HG02943 (cell line): ENCODE measurements around the gene MTCL3.

Source experiments
- ATAC-seq: cut with Tn5 transposase; IDR thresholded peaks from one replicate; pipeline ENCODE4 v1.9.1; 2021; ENCODE audit warnings: mild to moderate bottlenecking, low read depth, moderate library complexity; ENCODE audit not compliant: unreplicated experiment

MTCL3 gene

DNA sequence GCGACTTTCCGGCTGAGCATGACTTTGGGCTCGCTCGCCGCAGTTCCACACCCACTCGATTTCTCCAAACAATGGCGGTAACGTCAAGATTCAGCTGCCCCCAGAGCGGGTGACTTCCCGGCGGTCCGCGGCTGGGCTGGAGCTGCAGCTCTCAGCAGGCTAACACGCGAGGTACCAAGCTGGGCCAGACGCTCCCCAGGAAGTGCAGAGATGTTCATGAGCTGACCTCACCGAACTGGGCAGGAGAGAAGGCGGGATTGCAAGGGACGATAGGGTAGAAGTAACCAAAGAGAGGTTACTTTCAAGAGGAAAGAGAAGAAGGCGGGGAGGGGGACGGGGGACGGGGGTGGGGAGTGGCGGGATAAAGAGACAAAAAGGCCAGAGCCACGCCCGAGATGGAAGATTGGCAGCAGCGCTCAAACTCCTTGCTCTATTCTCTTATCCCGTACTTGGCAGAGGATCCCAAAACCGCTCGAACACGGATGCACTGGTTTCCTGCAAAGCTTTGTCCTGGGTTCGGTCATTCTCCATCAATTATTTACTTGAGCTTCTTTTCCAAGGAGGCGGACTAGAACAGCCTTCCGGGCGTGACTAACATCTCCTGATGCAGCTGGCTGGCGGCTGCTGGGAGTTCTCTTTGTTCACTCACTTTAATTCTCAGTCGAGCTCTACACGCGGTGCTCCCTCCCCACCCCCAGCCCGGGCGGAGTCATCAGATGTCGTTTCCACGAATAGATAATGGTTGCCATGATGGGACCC lies at the start of gene MTCL3:
TSS of gene MTCL3 (minus strand) at position 626 of the 759 bp plus-strand sequence.
- ATAC-seq = no peak

- no peak for ATAC-seq
Observed at GRCh38 chr6:127567476-127567875, 48.3 kb upstream of the MTCL3 start.

GRCh38 chr6:127566651-127567050 lies 47.5 kb upstream of the MTCL3 start:
- no peak for ATAC-seq

DNA sequence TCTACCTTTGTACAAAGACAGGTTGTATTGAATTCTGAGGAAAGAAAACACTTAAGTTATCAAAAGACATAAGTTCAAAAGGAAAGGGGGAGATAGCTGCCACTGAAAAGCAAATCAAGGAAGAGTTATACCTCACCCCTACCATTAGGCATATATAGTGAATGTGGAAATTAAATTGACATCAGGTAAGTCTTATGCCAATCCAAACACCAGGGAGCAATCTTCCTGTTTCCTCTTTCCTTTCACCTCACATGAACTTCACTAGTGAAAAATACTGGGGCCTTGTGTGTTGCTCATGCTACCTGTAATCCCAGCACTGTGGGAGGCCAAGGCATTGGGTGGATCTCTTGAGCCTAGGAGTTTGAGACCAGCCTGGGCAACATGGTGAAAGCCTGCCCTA lies 47.0 kb upstream of the MTCL3 start:
- no peak for ATAC-seq

DNA sequence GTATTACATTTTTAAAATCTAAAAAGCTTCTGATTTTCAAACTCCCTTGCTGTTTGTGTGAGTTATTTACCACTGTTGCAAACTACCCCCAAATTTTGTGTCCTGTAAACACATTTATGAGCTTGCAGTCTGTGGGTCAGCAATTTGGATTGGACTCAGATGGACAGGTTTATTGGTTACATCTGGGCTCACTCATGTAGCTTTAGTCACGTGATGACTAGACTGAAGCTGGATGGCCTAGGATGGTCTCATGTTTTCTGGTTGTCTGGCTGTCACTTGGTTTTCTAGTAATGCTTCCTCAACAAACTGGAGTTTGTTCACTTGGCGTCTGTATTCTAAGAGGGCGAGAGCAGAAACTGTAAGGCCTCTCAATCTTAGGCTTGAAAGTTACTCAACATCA lies 45.6 kb upstream of the MTCL3 start:
- no peak for ATAC-seq

GRCh38 chr6:127561660-127562059 lies 42.5 kb upstream of the MTCL3 start:
- no peak for ATAC-seq

- peak; percentile 78 for ATAC-seq
Observed at GRCh38 chr6:127554435-127555006, 35.4 kb upstream of the MTCL3 start.

GRCh38 chr6:127550403-127550802 lies 31.3 kb upstream of the MTCL3 start:
- ATAC-seq = no peak

DNA sequence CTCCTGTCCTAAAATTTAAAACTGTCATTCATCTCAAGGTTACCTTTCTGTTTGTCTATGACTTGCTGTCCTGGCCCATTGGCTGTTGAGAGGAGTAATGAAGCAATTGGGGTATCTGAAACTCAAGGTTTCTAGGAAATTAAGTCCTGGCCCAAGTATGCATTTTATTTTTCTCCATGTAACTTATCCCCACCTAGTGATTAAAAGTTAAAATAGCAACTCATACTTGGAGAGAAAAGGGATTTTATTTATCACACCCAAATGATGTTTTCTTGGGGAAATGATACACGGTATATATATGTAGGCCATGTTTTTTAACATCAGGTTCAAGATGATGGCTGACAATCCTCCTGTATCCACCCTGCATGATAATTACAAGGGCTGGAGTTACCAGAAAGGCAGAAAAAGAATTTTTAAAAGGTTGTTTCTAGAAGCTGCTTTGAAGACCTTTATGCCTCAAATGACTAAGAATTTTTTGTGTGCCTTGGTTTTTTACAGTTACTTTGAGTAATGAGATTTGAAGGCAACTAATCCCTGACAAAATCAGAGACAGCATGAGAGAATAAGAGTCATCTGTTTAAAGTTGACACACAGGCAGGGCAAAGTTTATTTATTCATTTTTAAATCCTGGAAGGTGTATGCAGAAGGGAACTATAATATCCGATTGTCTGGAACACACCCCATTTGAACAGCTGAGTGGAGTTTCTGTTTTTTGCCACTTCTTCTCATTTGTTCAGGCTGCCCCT lies 28.9 kb upstream of the MTCL3 start:
- ATAC-seq = no peak

DNA sequence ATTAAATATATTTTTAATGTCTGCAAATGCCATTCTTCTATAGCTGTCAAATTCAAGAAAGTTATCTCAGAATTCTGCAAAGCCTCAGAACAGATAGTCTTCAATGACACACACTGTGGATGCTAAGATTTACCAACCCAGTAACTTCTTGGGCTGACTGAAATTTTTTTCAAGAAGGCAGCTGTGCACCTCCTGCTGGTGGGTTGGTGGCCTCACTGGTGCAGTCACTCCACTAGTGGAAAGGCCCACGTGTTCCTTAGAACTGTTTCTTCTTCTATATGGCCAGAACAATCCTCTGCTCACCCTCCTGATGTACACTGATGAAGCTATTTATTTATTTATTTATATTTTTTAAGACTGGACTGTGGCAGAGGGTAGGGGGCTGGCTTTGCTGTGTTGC lies 28.1 kb upstream of the MTCL3 start:
- ATAC-seq = no peak

DNA sequence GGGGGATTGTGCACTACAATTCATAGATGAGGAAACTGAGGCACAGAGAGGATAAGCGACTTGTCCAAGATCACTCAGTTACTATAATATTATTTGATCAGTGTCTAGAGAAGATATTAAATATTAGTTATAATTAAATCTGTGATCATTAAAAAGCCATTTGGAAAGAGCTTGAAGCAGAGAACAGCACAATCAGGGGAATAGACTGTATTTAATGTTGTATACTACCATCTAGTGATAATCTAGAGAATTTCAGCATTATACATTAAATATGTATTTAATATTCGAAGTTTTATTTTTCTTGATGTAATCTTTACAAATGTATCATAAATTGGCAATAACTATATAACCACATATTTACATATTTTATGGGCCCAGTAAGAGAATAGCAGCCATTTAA lies 20.1 kb upstream of the MTCL3 start:
- ATAC-seq = no peak

GRCh38 chr6:127538750-127539264 lies 19.7 kb upstream of the MTCL3 start:
- no peak for ATAC-seq

DNA sequence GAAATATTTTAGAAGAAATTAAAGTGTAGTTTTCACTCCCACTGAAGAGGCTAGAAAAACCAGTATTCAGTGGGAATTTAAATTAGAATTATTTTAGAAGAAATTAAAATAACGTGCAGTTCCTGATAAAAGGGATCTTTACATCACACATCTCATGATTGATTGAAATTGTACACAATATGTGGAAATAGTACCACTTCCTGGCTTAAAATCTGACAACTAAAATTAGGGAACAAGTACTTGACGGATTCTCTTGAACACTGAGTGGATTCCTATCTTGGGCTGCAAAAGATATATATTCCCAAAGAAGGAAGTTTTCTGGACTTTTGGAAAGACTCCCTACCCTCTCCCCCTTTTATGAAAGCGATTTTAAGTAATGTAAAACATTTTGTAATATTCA lies 14.6 kb upstream of the MTCL3 start:
- ATAC-seq = no peak

GRCh38 chr6:127533011-127533410 lies 13.9 kb upstream of the MTCL3 start:
- ATAC-seq = no peak

DNA sequence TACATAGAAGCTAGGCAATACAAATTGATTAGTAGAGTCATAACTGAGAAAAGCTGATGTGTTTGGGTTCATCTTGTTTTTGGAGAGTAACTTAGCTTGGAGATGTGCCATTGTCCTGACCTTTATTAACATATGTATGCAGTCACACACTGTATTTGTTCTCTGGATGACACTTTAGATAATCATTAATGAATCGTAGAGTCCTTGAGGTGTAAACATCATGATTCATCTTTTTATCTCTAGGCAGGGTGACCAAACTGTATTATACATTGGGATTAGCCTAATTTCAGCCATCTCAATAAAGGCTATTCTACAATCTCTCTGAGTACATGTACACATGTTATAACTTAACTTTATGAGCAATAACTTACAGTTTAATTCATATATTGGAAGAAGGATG lies 3.6 kb upstream of the MTCL3 start:
- no peak for ATAC-seq

GRCh38 chr6:127520066-127520465 lies 931 bp upstream of the MTCL3 start:
- ATAC-seq = no peak

DNA sequence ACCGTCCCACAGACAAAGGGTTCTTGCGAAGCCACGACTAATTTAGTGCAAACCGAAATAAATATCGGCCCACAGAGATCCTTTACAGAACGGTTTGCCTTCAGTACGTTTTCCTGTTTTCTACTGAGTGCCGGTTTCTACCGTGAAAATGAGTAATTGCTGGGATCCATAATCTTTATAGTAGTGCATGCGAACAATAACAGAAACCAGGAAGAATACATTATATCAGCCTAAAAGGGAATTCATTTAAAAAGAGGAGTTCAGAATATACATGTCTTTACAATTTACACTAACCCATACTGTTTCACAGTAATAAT lies 292 bp upstream of the MTCL3 start:
- ATAC-seq = no peak

DNA sequence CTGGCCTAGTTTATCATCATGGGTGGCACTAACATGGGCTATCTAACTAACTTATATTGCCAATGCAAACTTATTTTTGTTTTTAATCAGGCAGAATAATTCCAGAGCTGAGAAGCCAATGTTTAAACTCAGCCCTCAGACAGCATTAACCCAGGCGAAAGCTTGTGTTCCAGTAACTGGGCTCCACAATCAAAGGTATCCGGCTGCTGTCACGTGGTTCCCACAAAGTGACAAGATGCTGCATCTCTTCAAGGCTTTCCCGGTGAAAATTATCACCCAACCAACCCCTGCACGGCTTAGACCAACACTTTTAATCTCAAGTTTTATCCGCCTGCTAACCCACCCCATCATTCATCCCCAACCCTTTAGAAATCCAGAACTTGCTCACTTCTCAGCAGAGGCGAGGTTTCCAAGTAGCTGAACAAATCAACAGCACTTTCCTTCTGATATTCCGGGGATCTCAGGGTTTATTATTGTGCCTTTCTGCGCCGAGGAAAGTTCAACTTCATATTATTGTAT lies 885 bp downstream of the MTCL3 start:
- no peak for ATAC-seq

GRCh38 chr6:127517693-127518092 lies 1.4 kb downstream of the MTCL3 start:
- ATAC-seq = no peak

GRCh38 chr6:127516662-127517273 lies 2.4 kb downstream of the MTCL3 start:
- peak; percentile 66 for ATAC-seq
